NB4 (cell line): ENCODE results near the gene SCAF8.

ENCODE experiments used
- MAX ChIP-seq: IDR thresholded peaks from 2 replicates; pipeline ENCODE4 v1.6.1; 2011; ENCODE audit warnings: low read depth, low read length
- POLR2A ChIP-seq: IDR thresholded peaks from 2 replicates; pipeline ENCODE4 v1.6.1; 2011; ENCODE audit warnings: mild to moderate bottlenecking; ENCODE audit not compliant: insufficient read length; ENCODE audit errors: extremely low read depth
- TF ChIP-seq, protein P1 (sequence below): IDR thresholded peaks from one replicate; pipeline ENCODE4 v1.5.1; 2012; ENCODE audit warnings: low read depth, low read length

DNA sequence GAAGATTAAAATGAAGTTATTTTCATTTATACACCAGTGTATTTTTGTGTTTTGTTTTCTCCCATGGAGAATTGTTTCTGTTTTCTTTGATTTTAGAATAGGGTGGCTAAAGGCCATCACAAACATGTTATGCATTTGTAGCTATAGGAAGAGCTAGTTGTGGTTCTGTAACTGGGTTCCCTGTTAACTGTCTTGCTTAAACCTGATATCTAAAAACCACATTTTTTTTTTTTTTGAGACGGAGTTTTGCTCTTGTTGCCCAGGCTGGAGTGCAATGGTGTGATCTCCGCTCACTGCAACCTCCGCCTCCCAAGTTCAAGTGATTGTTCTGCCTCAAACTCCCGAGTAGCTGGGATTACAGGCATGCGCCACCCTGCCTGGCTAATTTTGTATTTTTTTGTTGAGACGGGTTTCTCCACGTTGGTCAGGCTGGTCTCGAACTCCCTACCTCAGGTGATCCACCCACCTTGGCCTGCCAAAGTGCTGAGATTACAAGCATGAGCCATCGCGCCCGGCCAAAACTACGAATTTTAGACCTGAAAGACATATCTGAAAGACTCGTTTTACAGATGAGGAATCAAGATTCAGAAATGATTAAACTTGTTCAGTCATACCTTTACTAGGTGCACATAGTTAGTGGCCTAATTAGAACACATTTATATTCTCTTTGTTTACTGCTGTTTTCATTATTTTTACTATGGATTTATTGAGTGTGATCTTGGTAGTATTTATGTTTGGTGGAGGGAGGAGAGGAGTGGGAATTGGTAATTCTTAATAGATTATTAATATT, 18.0 kb downstream of the SCAF8 start:
- TF ChIP-seq, protein P1, sequence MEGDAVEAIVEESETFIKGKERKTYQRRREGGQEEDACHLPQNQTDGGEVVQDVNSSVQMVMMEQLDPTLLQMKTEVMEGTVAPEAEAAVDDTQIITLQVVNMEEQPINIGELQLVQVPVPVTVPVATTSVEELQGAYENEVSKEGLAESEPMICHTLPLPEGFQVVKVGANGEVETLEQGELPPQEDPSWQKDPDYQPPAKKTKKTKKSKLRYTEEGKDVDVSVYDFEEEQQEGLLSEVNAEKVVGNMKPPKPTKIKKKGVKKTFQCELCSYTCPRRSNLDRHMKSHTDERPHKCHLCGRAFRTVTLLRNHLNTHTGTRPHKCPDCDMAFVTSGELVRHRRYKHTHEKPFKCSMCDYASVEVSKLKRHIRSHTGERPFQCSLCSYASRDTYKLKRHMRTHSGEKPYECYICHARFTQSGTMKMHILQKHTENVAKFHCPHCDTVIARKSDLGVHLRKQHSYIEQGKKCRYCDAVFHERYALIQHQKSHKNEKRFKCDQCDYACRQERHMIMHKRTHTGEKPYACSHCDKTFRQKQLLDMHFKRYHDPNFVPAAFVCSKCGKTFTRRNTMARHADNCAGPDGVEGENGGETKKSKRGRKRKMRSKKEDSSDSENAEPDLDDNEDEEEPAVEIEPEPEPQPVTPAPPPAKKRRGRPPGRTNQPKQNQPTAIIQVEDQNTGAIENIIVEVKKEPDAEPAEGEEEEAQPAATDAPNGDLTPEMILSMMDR, result no peak
- TF ChIP-seq POLR2A (no peak), MAX (no peak)
